GM19238 (cell line): ENCODE results near the gene ZFC3H1.
A peak's percentile ranks its signal among the peaks of the same experiment; 100 is the strongest.

ENCODE experiments used
- DNase-seq: peaks from one replicate; pipeline ENCODE4 v3.0.0; 2011; ENCODE audit warnings: low spot score; ENCODE audit not compliant: insufficient read length

The ZFC3H1 gene

GRCh38 chr12:71682466-71682865 is 18.8 kb upstream of the ZFC3H1 start:
- DNase-seq, result no peak

DNA sequence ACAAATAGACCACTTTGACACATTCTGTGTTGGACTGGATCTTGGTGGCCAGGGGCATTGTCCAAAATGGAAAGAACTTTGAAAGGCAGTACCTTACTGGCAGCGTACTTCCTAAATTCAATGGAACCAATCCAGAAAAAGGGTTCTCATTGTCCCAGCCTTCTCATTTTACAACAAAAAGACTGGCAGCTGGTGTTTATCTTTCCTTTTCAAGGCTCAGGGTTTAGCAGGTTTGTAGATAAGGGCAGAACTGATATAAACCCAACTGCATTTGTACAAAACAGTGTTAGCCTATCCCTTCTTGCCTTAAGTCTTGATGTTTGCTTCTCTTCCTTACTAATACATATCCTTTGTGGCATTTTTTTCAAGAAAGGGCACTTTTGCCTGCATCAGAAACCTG is 8.2 kb upstream of the ZFC3H1 start:
- DNase-seq, result no peak

DNA sequence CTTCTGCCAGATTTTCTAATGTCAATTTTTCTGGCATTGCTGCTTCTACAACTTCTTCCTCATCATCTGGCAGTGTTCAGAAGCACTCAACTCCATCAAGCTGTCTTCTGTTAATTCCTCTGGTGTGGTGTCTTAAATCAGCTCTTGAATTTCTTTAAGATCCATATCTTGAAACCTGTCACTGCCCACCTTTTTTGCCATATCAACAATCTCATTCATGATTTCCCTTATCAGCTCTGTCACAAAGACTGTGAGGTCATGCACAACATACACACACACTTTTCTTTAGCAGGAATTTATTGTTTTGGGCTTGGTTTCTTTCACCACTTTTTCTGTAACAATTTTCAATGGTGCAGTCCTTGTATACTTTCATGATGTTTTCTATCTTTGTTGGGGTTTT is 7.7 kb upstream of the ZFC3H1 start:
- DNase-seq, result no peak

- DNase-seq, result no peak
These were observed 2.6 kb upstream of the ZFC3H1 start for GRCh38 chr12:71666259-71666658.

GRCh38 chr12:71665090-71665463 is 1.4 kb upstream of the ZFC3H1 start:
- DNase-seq, result no peak

DNA sequence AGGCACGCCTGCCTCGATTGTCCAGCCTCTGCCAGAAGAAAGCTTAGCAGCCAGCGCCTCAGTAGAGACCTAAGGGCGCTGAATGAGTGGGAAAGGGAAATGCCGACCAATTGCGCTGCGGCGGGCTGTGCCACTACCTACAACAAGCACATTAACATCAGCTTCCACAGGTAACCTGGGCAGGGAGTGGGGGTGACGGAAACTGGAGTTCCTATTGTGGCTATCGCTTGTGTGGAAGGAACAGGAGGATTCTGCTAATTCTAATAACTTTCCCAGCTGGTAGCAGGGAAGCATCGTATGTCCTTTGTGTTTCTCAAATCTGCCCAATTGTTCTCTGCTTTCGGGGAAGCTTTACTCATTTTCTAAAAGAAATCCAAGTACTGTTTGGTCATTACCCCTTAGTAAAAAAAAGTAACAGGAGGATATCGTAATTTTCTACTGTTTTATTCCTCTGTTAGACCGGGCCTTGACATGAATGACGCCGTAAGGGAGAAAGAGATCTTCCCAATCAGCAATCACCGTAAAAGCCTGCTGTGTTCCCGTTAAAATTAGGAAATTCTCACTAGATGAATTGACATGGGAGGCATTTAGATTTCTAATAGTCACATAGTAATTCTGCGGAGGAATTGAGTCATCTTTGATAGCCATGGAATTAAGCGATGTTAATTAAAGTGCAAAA is 902 bp upstream of the ZFC3H1 start:
- no peak for DNase-seq

DNA sequence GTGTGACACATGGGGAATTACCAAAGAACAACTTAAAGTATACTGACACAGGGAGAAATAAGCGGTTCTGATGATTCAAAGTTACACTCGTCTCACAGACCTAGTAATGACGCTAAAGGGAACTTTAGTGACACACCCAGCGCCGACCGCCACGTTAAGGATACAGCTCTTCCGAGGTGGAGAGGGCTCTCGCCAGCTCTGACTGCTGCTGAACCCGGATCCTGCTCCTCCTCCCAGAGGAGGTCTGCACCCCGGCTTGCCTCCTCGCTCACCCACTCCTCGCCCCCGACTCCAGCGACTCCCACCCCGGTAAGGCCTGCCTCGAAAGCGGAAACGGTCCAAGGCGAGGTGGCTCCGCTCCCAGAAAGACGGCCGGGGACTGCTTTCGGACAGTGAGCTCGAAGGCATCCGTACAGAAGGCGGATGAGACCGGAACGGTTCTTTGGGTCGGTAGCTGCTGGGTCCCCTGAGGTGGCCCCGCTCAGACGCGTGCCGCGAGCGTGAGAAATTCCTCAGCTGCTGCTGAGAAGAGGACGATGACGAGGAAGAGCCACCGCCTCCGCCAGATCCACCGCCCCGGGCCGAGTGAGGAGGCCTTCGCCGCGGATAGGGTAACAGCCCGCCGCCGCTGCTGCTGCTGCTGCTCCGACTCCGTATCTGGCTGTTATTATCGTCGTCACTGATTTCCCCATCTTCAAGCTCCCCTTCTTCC is 643 bp downstream of the ZFC3H1 start:
- DNase-seq, result peak; percentile 4

GRCh38 chr12:71661977-71662530 is 1.6 kb downstream of the ZFC3H1 start:
- DNase-seq, result no peak

GRCh38 chr12:71656740-71657139 is 6.9 kb downstream of the ZFC3H1 start:
- DNase-seq, result no peak

GRCh38 chr12:71655907-71656306 is 7.7 kb downstream of the ZFC3H1 start:
- no peak for DNase-seq

- no peak for DNase-seq
These were observed 8.2 kb downstream of the ZFC3H1 start for GRCh38 chr12:71655495-71655894.

DNA sequence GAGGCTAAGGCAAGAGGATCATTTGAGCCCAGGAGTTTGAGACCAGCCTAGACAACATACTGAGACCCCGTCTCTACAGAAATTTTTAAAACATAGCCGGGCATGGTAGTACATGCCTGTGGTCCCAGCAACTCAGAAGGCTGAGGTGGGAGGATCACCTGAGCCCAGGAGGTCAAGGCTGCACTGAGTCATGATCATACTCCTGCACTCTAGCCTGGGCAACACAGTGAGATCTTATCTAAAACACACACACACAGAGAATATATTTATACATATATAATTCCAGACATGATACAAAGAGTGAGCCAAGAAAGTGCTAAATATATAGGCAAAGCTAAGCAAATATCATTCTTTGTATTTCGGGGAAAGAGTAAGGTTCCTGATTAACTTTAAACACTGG is 9.4 kb downstream of the ZFC3H1 start:
- no peak for DNase-seq

DNA sequence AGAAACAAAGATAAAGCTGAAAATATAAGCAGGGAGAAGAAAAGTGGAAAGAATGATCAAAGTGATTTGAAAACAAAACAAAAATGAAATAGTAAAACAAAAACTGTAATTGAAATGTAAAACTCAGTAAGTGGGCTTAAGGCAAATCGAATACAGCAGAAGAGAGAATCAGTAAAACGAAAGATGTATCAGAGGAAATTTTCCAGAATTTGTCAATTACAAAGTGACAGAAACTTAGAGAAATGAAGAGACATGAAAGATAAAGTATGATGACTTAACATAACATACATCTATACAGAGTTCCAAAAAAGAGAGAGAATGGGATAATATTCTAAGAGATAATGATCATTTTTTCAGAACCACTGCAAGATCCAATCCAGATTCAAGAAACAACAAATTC is 10.5 kb downstream of the ZFC3H1 start:
- DNase-seq, result no peak

GRCh38 chr12:71652656-71653055 is 11.0 kb downstream of the ZFC3H1 start:
- DNase-seq, result no peak

DNA sequence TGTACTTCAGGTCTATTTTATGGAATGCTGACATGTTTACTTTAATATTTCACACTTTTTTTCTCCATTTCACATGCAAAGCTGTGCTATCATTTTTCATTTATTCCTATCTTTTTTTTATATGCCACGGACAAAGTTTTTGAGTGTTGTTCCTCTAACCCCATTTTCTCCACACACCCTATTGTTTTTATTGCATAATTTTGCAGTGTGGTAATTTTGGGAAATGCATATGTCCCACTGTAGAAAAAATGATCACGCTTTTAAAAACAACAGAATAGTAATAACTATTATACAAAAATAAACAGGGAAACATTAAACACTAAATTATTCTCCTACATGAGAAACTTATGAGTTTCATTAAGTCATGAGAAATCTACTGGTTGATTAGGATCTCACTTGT is 14.2 kb downstream of the ZFC3H1 start:
- no peak for DNase-seq

GRCh38 chr12:71648537-71648936 is 15.1 kb downstream of the ZFC3H1 start:
- no peak for DNase-seq

- DNase-seq, result no peak
These were observed 17.1 kb downstream of the ZFC3H1 start for GRCh38 chr12:71646512-71646911.

DNA sequence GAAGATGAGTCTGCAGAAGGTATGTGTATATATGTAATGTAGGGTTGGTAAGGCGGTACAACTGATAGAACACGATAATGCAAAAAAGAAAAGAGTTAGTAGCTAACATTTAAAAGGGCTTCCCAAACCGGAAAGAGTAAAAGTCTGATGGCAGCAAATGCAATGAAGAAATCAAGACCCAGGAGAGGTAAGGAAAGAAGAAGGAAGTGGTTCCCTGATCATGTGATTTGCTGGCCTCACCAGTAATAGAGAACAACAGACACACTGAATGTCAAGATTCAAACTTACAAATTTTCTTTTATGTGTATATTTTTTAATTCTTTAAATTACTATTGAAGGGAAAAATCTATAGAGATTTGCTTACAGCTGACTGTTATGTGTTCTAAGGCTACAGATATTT is 18.4 kb downstream of the ZFC3H1 start:
- DNase-seq, result no peak

DNA sequence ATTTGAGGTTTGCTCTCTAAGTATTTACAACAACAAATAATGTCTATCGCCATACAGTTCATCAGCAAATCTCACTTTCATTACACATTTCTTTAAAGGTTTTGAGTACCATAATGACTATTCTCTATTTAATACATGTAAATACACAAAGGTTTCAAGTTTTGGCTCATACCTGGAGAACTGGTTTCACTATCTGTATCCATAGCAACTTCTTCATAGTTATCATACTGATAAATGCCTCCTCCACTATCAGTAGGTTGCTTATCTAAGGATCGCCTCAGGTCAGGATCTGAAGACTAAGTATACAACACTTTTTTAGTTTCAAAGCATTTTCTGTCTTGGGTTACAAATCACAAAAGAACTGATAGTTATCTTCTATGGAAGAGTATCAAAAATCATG is 21.4 kb downstream of the ZFC3H1 start:
- DNase-seq, result no peak

DNA sequence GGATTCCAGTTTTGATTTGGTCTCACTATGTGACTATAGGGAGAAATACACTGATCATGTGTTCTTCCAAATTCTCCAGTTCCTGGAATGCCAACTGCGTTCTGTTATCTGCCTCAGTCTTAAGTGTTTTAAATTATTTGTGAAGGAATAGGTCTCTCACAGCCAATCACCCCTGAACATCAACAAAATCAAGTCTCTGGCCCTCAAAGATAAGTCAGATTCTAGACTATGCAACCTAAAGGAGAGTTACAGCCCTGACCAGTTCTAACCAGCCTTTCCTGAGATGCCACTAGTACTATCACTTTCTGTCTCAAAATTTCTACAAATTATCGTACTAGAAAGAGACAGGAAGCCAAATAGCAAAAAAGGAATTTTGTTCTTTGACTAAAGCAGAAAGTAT is 22.3 kb downstream of the ZFC3H1 start:
- DNase-seq, result no peak

DNA sequence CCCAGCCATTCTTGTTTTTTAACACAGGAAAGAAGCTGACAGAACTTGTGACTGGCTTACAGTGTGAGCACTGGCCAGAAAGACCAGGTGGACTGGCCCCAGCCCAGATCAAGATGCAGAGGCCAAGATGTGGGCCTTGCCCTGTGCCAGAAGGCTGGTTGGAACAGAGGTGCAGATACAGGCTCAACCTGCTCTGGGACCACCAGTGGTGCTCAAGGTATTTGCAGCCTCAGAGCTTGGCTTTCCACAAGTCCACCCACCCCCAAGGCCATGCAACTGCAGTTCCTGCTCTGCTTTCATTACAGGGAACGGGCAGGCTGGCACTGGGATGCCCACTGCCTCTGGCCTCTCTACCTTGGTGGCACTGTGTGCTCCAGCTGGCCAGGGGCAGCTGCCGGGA is 23.3 kb downstream of the ZFC3H1 start:
- DNase-seq, result no peak

- DNase-seq, result no peak
These were observed 24.3 kb downstream of the ZFC3H1 start for GRCh38 chr12:71639341-71639760.

DNA sequence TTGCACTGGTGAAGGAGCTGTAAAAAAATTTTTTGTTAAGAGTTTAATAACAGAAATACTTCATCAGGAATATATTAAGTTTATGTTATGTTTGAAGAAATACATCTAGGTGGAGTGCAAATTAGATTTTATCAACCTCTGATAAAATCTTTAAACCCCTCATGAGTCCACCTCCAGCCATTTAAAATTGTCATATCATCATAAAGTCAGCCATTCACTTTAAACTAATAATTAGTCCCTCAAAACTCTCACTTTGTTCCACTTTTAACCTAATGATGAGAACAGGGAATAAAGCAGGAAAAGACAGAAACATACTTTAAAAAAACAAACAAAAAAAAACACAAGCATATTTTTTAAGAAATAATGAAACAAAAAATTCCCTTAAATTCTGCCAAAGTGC is 25.1 kb downstream of the ZFC3H1 start:
- no peak for DNase-seq
